ENCODE results near the gene MAP3K4.
"Not testable (repeated sequence)": the region's sequence is repeated elsewhere in the genome, so short reads cannot be mapped to it uniquely, and the experiment has no call there.

The MAP3K4 gene

GRCh38 chr6:161117942-161118341 lies 126.4 kb downstream of the MAP3K4 start:
- H3F3A ChIP-seq (ENCODE audit: low read depth) = no peaks in the 10 kb centered on the region
- no peaks in the 10 kb centered on the region; the same call in 1 of the 2 replicates for H3K9me3 ChIP-seq (ENCODE audit: insufficient read depth, low read depth, low read length)
- H3K9me2 ChIP-seq (replicated peaks; ENCODE audit: low read depth, low read length) = no peaks in the 10 kb centered on the region
- no peak overlapping the region for H2AFZ ChIP-seq (ENCODE audit: low read length)
- H3K27me3 ChIP-seq (ENCODE audit: insufficient read depth, low read length, poor library complexity, severe bottlenecking) = no peaks in the 10 kb centered on the region
- no peaks in the 10 kb centered on the region for H3K4me1 ChIP-seq (ENCODE audit: insufficient read depth, low read length, poor library complexity, severe bottlenecking)
- peaks cover 51% of the 10 kb centered on the region for H3K36me3 ChIP-seq (ENCODE audit: insufficient read depth, low read length)
- no peak overlapping the region for H3K9ac ChIP-seq (ENCODE audit: low read depth, low read length, poor library complexity, severe bottlenecking)
- H4K20me1 ChIP-seq (ENCODE audit: insufficient read depth, low read length, poor library complexity, severe bottlenecking) = no peaks in the 10 kb centered on the region
- H3K4me3 ChIP-seq (ENCODE audit: low read length, poor library complexity, severe bottlenecking) = no peak overlapping the region
- H3K79me2 ChIP-seq (ENCODE audit: insufficient read depth, low read length) = no peaks in the 10 kb centered on the region
- no peak overlapping the region for H3K4me2 ChIP-seq (ENCODE audit: low read depth, low read length, poor library complexity, severe bottlenecking)
- TF ChIP-seq, protein P1, sequence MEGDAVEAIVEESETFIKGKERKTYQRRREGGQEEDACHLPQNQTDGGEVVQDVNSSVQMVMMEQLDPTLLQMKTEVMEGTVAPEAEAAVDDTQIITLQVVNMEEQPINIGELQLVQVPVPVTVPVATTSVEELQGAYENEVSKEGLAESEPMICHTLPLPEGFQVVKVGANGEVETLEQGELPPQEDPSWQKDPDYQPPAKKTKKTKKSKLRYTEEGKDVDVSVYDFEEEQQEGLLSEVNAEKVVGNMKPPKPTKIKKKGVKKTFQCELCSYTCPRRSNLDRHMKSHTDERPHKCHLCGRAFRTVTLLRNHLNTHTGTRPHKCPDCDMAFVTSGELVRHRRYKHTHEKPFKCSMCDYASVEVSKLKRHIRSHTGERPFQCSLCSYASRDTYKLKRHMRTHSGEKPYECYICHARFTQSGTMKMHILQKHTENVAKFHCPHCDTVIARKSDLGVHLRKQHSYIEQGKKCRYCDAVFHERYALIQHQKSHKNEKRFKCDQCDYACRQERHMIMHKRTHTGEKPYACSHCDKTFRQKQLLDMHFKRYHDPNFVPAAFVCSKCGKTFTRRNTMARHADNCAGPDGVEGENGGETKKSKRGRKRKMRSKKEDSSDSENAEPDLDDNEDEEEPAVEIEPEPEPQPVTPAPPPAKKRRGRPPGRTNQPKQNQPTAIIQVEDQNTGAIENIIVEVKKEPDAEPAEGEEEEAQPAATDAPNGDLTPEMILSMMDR (conservative IDR thresholded peaks at IDR 0.05; ENCODE audit: low read length) = no peak
- no peak for TF ChIP-seq EZH2phosphoT487 (IDR thresholded peaks at IDR 0.05; ENCODE audit: borderline replicate concordance)

DNA sequence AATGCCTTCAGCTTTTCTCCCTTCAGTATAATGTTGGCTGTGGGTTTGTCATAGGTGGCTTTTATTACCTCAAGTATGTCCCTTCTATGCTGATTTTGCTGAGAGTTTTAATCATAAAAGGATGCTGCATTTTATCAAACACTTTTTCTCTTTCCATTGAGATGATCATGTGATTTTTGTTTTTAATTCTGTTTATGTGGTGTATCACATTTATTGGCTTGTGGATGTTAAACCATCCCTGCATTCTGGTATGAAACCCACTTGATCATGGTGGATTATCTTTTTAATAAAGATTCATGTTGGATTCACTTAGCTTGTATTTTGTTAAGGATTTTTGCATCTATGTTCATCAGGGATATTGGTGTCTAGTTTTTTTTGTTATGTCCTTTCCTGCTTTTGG lies 131.8 kb downstream of the MAP3K4 start:
- not testable (repeated sequence) for H4K20me1 ChIP-seq (ENCODE audit: insufficient read depth, low read length, poor library complexity, severe bottlenecking); H2AFZ ChIP-seq (ENCODE audit: low read length); H3K4me3 ChIP-seq (ENCODE audit: low read length, poor library complexity, severe bottlenecking); H3K9me3 ChIP-seq (ENCODE audit: insufficient read depth, low read depth, low read length); H3K4me2 ChIP-seq (ENCODE audit: low read depth, low read length, poor library complexity, severe bottlenecking); H3F3A ChIP-seq (ENCODE audit: low read depth); H3K9me2 ChIP-seq (replicated peaks; ENCODE audit: low read depth, low read length); H3K9ac ChIP-seq (ENCODE audit: low read depth, low read length, poor library complexity, severe bottlenecking); H3K36me3 ChIP-seq (ENCODE audit: insufficient read depth, low read length); H3K4me1 ChIP-seq (ENCODE audit: insufficient read depth, low read length, poor library complexity, severe bottlenecking); H3K79me2 ChIP-seq (ENCODE audit: insufficient read depth, low read length); H3K27me3 ChIP-seq (ENCODE audit: insufficient read depth, low read length, poor library complexity, severe bottlenecking)

- Histone ChIP-seq H3K27me3 (ENCODE audit: insufficient read depth, low read length, poor library complexity, severe bottlenecking) (no peaks in the 10 kb centered on the region), H3K4me3 (ENCODE audit: low read length, poor library complexity, severe bottlenecking) (no peak overlapping the region), H3K9me3 (ENCODE audit: insufficient read depth, low read depth, low read length) (no peaks in the 10 kb centered on the region; the same call in 1 of the 2 replicates), H3K4me1 (ENCODE audit: insufficient read depth, low read length, poor library complexity, severe bottlenecking) (no peaks in the 10 kb centered on the region), H2AFZ (ENCODE audit: low read length) (no peak overlapping the region), H3K9me2 (replicated peaks; ENCODE audit: low read depth, low read length) (no peaks in the 10 kb centered on the region), H4K20me1 (ENCODE audit: insufficient read depth, low read length, poor library complexity, severe bottlenecking) (no peaks in the 10 kb centered on the region), H3K4me2 (ENCODE audit: low read depth, low read length, poor library complexity, severe bottlenecking) (no peak overlapping the region), H3K9ac (ENCODE audit: low read depth, low read length, poor library complexity, severe bottlenecking) (no peak overlapping the region), H3K79me2 (ENCODE audit: insufficient read depth, low read length) (no peaks in the 10 kb centered on the region), H3F3A (ENCODE audit: low read depth) (no peaks in the 10 kb centered on the region), H3K36me3 (ENCODE audit: insufficient read depth, low read length) (peaks cover 4% of the 10 kb centered on the region; the same call in 1 of the 2 replicates)
- TF ChIP-seq, protein P1 (conservative IDR thresholded peaks at IDR 0.05; ENCODE audit: low read length) = no peak
- TF ChIP-seq EZH2phosphoT487 (IDR thresholded peaks at IDR 0.05; ENCODE audit: borderline replicate concordance) = no peak
Observed at GRCh38 chr6:161125591-161125990, 134.0 kb downstream of the MAP3K4 start.

GRCh38 chr6:161127071-161127740 lies 135.6 kb downstream of the MAP3K4 start:
- no peaks in the 10 kb centered on the region for H3K4me1 ChIP-seq (ENCODE audit: insufficient read depth, low read length, poor library complexity, severe bottlenecking)
- TF ChIP-seq, protein P1 (conservative IDR thresholded peaks at IDR 0.05; ENCODE audit: low read length) = no peak
- no peak for TF ChIP-seq EZH2phosphoT487 (IDR thresholded peaks at IDR 0.05; ENCODE audit: borderline replicate concordance)
- no peaks in the 10 kb centered on the region for H3K79me2 ChIP-seq (ENCODE audit: insufficient read depth, low read length)
- peaks cover 9% of the 10 kb centered on the region; the same call in 1 of the 2 replicates for H3K36me3 ChIP-seq (ENCODE audit: insufficient read depth, low read length)
- H3K9ac ChIP-seq (ENCODE audit: low read depth, low read length, poor library complexity, severe bottlenecking) = no peak overlapping the region
- no peaks in the 10 kb centered on the region; the same call in 1 of the 2 replicates for H3K9me3 ChIP-seq (ENCODE audit: insufficient read depth, low read depth, low read length)
- H4K20me1 ChIP-seq (ENCODE audit: insufficient read depth, low read length, poor library complexity, severe bottlenecking) = no peaks in the 10 kb centered on the region
- no peaks in the 10 kb centered on the region for H3F3A ChIP-seq (ENCODE audit: low read depth)
- no peaks in the 10 kb centered on the region for H3K9me2 ChIP-seq (replicated peaks; ENCODE audit: low read depth, low read length)
- H3K27me3 ChIP-seq (ENCODE audit: insufficient read depth, low read length, poor library complexity, severe bottlenecking) = no peaks in the 10 kb centered on the region
- no peak overlapping the region for H3K4me3 ChIP-seq (ENCODE audit: low read length, poor library complexity, severe bottlenecking)
- H3K4me2 ChIP-seq (ENCODE audit: low read depth, low read length, poor library complexity, severe bottlenecking) = no peak overlapping the region
- no peak overlapping the region for H2AFZ ChIP-seq (ENCODE audit: low read length)
